Measurements from ENCODE around the gene PLEKHH3. TPM values are rescaled to one million over a fixed set of nuclear protein-coding genes. Genes with fewer than 3 reads are reported as not detected.

PLEKHH3 gene
- total RNA-seq, 1 experiment from 2014 or later: 26.2 TPM

DNA sequence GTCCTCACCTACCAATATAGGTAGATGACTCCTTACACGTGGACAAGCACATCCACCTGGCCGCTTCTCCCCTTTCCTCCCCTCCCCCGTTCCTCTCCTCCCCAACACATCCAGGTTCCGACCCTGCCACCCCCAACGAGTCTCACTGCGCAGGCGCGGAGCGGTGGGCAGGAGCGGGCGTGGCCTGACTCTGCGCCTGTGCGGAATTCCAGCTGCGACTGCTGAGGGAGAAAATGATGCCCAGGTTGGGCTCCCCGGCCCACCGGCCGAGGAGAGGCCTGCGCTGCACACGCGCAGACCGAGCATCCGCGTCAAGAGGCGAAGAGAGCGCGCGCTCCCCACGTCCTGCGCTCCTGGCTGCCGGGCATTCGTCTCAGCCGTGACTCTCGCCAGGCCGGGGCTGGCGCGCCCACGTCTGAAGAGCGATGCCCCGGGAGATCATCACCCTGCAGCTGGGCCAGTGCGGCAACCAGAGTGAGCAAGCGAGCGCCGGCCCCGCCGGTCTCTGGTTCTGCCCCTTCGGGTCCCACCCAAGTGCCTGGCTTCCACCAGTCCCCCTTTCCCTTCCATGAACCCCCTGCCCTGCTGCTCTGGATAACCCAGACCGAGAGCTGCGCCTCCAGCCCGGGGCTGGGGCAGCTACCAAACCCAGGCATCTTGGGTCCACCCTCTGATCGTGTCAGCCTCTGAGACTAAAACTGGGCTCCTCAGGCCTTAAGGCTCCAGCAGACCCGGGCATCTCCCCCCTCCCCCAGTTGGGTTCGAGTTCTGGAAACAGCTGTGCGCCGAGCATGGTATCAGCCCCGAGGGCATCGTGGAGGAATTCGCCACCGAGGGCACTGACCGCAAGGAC lies 17.5 kb downstream of the PLEKHH3 start, which contains the start of gene TUBG2:
TUBG2 (plus strand) TSS at position 206 of the 853 bp plus-strand sequence; CDS start at position 426, 220 bp downstream.
- CTCF ChIA-PET: interaction anchor here (0.7 to 1.4 kb wide), 8 partner anchors 14 to 347 kb away, joined by 3 to 11 read pairs (median 4); partner anchors contain the start of genes PLEKHH3, PSMC3IP, RETREG3 and TUBG1
- H3K4me3 ChIP-seq (ENCODE audit: low read depth, low read length): peak within 1 kb of the TSS; percentile 79

GRCh38 chr17:42657824-42658588 lies 18.8 kb downstream of the PLEKHH3 start:
- Mint-ChIP-seq H3K27me3 (ENCODE audit: insufficient read depth, unreplicated experiment) (no peaks in the 10 kb centered on the region), H3K27ac (ENCODE audit: unreplicated experiment) (no peak overlapping the region), H3K4me3 (ENCODE audit: unreplicated experiment) (peak overlapping the region; percentile 96), H3K36me3 (ENCODE audit: insufficient read depth, unreplicated experiment) (peaks cover 13% of the 10 kb centered on the region), H3K9me3 (ENCODE audit: unreplicated experiment) (no peaks in the 10 kb centered on the region), H3K4me1 (ENCODE audit: low read depth, unreplicated experiment) (peaks cover 19% of the 10 kb centered on the region)
- no peaks in the 10 kb centered on the region for H3K36me3 ChIP-seq (ENCODE audit: control insufficient read depth, insufficient read depth, low read length)
- H3K9me3 ChIP-seq: no peaks in the 10 kb centered on the region
- BruUV-seq (replicated peaks): no TSS peak
- CTCF ChIA-PET: no interaction called here
- H3K27me3 ChIP-seq (replicated peaks; ENCODE audit: control insufficient read depth, insufficient read depth, low read length): no peaks in the 10 kb centered on the region
- intact Hi-C loops (cut with micrococcal nuclease; ENCODE audit: unreplicated experiment): no loop called here
- POLR2A ChIA-PET: interaction anchor here (1.6 kb wide), 1 partner anchor 18 kb away, joined by 8 read pairs; the partner anchor contains the start of gene PLEKHH3
- DNase-seq: no peak
- TF ChIP-seq CTCF (IDR thresholded peaks at IDR 0.05; ENCODE audit: insufficient read depth in 1 of 2, low read depth in 1 of 2, low read length in 1 of 2, severe bottlenecking in 1 of 2, unreplicated experiment in 1 of 2): no peak
- H3K4me1 ChIP-seq: peaks cover 10% of the 10 kb centered on the region
- H3K4me3 ChIP-seq (ENCODE audit: low read depth, low read length): no peak overlapping the region

More for the DNA sequence above, 17.5 kb downstream of the PLEKHH3 start, which contains the start of gene TUBG2:
- POLR2A ChIA-PET: interaction anchor here (0.6 to 1.6 kb wide), 5 partner anchors 10 to 339 kb away, joined by 3 to 8 read pairs (median 4); partner anchors contain the start of genes PLEKHH3, RETREG3 and TUBG1
- peak; percentile 96 for DNase-seq
- intact Hi-C loops (cut with micrococcal nuclease; ENCODE audit: unreplicated experiment): loop anchor here (1.0 kb wide), 1 partner anchor 41 kb away; no protein-coding TSS in a partner anchor
- no peaks in the 10 kb centered on the region for H3K27me3 ChIP-seq (replicated peaks; ENCODE audit: control insufficient read depth, insufficient read depth, low read length)
- H3K4me1 ChIP-seq: peaks cover 10% of the 10 kb centered on the region
- no peaks in the 10 kb centered on the region for H3K27me3 Mint-ChIP-seq (ENCODE audit: insufficient read depth, unreplicated experiment)
- no TSS peak for BruUV-seq (replicated peaks)
- no peaks in the 10 kb centered on the region for H3K36me3 ChIP-seq (ENCODE audit: control insufficient read depth, insufficient read depth, low read length)
- peak within 1 kb of the TSS; percentile 82 for H3K27ac Mint-ChIP-seq (ENCODE audit: unreplicated experiment)
- no peaks in the 10 kb centered on the region for H3K9me3 Mint-ChIP-seq (ENCODE audit: unreplicated experiment)
- H3K4me1 Mint-ChIP-seq (ENCODE audit: low read depth, unreplicated experiment): peaks cover 19% of the 10 kb centered on the region
- TF ChIP-seq CTCF (IDR thresholded peaks at IDR 0.05; ENCODE audit: insufficient read depth in 1 of 2, low read depth in 1 of 2, low read length in 1 of 2, severe bottlenecking in 1 of 2, unreplicated experiment in 1 of 2): no peak
- peak within 1 kb of the TSS; percentile 96 for H3K4me3 Mint-ChIP-seq (ENCODE audit: unreplicated experiment)
- H3K36me3 Mint-ChIP-seq (ENCODE audit: insufficient read depth, unreplicated experiment): peaks cover 23% of the 10 kb centered on the region
- H3K9me3 ChIP-seq: no peaks in the 10 kb centered on the region

DNA sequence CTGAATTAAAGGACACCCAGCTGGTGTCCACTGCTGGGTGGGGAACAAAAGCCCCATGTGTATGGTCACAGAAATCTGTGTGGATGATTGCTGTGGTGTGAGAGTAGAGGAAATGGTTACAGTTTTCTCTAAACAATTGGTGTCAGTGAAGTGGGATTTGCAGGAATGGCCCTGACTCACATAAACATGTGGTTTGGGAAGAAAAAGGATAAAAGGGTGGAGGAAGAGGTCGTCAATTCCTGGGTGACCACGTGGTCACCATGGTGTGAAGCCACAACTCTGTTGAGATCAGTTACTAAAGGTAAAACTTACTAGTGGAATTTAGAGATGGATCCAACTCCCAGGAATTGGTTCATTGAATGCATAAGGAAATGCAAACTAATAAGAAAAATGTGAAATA lies 21.3 kb downstream of the PLEKHH3 start:
- Mint-ChIP-seq H3K27me3 (ENCODE audit: insufficient read depth, unreplicated experiment) (no peaks in the 10 kb centered on the region), H3K27ac (ENCODE audit: unreplicated experiment) (no peak overlapping the region), H3K4me3 (ENCODE audit: unreplicated experiment) (no peak overlapping the region), H3K36me3 (ENCODE audit: insufficient read depth, unreplicated experiment) (peaks cover 13% of the 10 kb centered on the region), H3K9me3 (ENCODE audit: unreplicated experiment) (no peaks in the 10 kb centered on the region), H3K4me1 (ENCODE audit: low read depth, unreplicated experiment) (peaks cover 16% of the 10 kb centered on the region)
- ChIA-PET POLR2A (no interaction called here), CTCF (interaction anchor here (0.7 kb wide), 1 partner anchor 290 kb away, joined by 3 read pairs; no protein-coding TSS in a partner anchor)
- no peak for TF ChIP-seq CTCF (IDR thresholded peaks at IDR 0.05; ENCODE audit: insufficient read depth in 1 of 2, low read depth in 1 of 2, low read length in 1 of 2, severe bottlenecking in 1 of 2, unreplicated experiment in 1 of 2)
- BruUV-seq (replicated peaks): no TSS peak
- no peak for DNase-seq
- no peaks in the 10 kb centered on the region for H3K9me3 ChIP-seq
- intact Hi-C loops (cut with micrococcal nuclease; ENCODE audit: unreplicated experiment): no loop called here
- no peaks in the 10 kb centered on the region for H3K36me3 ChIP-seq (ENCODE audit: control insufficient read depth, insufficient read depth, low read length)
- H3K27me3 ChIP-seq (replicated peaks; ENCODE audit: control insufficient read depth, insufficient read depth, low read length): no peaks in the 10 kb centered on the region
- H3K4me1 ChIP-seq: peaks cover 6% of the 10 kb centered on the region
- H3K4me3 ChIP-seq (ENCODE audit: low read depth, low read length): no peak overlapping the region

Data from Caco-2 (cell line).